Erythroblast (primary cell): ENCODE results near the gene SLC44A3.

Experiments used
- DNase-seq, 2 experiments: peaks; one replicate each; lab custom pipeline; 2025; lab: John Stamatoyannopoulos, UW
- GATA1 ChIP-seq: IDR thresholded peaks from 2 replicates; pipeline ENCODE4 v1.6.1; 2011; ENCODE audit warnings: low read depth, mild to moderate bottlenecking, control low read depth, low read length, moderate library complexity
- POLR2A ChIP-seq: IDR thresholded peaks from 2 replicates; pipeline ENCODE4 v1.6.1; 2011; ENCODE audit warnings: mild to moderate bottlenecking, low read length

SLC44A3 gene, protein sequence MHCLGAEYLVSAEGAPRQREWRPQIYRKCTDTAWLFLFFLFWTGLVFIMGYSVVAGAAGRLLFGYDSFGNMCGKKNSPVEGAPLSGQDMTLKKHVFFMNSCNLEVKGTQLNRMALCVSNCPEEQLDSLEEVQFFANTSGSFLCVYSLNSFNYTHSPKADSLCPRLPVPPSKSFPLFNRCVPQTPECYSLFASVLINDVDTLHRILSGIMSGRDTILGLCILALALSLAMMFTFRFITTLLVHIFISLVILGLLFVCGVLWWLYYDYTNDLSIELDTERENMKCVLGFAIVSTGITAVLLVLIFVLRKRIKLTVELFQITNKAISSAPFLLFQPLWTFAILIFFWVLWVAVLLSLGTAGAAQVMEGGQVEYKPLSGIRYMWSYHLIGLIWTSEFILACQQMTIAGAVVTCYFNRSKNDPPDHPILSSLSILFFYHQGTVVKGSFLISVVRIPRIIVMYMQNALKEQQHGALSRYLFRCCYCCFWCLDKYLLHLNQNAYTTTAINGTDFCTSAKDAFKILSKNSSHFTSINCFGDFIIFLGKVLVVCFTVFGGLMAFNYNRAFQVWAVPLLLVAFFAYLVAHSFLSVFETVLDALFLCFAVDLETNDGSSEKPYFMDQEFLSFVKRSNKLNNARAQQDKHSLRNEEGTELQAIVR

DNA sequence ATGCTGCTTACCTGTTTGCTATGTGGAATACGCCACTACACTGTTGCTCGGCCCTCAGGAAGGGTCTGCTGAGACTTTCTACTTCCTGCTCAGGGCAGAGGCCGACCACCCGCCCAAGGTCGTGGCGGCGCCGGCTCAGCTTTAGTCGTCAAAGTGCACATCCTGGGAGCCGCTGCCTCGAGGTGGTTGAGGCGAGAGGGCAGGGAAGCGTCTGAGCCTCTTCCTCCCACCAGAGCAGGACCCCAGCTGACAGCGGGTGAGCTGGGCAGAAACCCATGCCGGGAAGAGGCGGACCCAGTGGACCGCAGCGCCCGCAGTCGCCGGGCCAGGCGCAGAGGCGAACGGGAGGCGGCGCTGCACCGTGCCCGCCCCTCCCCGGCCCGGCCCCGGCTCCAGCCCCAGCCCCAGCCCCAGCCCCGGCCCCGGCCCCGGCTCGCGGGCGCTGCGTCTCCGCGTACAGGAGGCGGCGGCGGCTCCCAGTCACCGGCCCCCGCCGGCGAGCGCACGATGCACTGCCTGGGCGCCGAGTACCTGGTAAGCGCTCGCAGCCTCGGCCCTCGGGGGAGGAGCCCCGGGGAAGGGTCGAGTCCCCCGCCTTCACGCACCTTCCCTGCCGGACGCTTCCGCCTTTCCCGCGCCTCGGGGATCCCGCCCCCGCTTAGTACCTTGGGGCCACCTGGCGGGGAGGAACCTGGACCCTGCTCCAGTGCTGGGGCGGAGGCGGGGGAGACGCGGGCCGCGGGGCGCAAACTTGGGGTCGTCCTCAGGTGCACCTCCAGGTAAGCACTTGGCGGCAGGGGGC, at the start of gene SLC44A3:
Gene SLC44A3, plus strand, starts transcription at position 413 of the 802 bp plus-strand sequence. Its CDS starts 95 bp downstream, at position 508.
- DNase-seq: peak; percentile 10 to 16
- TF ChIP-seq POLR2A: no peak

DNA sequence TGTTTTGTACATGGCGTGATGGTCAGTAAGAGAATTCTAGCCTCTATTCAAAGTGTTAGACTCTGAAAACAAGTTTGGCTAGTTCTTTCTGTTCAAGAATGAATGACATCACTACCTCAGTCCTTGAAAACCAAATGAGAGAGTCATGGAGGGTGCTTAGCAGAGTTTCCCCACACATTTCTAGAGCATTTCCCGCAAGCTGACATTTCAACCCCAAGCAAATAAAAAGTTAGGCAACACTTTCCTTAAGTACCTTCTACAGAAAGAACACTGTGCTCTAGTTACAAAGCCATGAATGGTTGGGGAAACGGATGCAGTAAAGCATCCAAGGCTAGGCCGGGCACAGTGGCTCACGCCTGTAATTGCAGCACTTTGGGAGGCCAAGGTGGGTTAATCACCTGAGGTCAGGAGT, 47.9 kb upstream of the SLC44A3 start:
- no peak for TF ChIP-seq GATA1
- TF ChIP-seq POLR2A: no peak
- no peak for DNase-seq

DNA sequence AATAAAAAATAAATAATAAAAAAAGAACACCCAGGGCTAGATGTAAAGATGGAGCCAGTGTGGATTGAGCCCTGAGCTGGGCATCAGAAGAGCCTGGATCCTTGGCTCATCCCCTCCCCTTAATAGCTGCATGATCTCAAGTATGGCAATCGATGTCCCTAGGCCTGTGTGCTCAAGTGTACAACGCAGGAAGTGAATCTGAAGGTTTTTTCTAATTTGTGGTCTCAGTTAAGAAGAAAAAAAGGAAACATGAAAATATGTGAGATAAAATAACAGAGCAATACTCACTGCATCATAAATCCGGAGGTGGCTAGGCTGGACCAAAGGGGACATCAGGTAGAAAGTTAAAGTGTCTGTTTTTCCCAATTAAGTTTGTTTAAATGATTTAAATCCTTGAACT, 47.3 kb upstream of the SLC44A3 start:
- DNase-seq: no peak
- TF ChIP-seq GATA1: no peak
- TF ChIP-seq POLR2A: no peak

DNA sequence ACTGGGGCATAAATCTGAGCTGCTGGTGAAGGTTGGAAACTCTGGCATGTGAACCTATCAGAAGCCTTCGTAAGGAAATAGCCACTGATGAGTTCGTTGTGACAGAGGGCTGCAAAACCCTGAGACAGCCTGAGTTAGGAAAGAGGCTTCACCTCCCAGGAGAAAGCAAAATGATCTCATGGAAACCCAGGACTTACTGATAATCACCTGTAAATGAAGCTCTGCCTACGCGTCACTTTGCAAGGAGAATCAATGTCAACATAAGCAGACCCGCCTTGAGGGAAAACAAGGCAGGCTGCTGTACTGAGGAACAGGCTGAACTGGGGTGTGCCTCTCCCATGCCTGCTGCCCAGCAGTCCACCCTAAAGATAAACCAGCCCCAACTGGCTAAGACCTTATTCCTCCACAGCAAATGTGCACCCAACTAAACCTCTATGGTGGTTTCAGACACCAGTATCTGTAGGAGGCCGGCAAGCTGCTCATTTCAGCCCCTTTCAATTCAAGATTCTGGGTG, 46.8 kb upstream of the SLC44A3 start:
- no peak for TF ChIP-seq POLR2A
- TF ChIP-seq GATA1: no peak
- no peak for DNase-seq

DNA sequence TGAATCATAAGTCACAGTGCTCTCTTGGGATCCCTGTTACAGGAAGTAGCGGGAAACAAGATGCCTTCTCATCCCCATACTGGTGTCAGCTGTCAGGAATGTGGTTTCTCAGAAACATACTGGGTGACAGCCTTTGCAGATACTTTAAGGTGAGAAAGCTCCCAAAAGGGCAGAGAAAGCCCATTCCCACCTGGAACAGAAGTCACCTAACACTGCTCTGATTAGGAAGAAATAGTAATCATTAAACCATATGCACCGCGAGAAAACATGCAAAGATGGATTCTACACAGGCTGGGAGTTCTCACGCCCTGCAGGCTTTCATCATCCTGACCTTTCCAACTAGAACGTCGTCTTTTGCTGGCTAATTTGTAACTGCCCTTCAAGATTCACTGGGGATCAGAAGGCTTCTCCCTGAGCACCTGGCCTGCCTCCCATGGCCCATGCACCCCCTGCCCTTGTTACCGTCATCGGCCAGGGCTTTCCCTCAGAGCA, 46.2 kb upstream of the SLC44A3 start:
- DNase-seq: no peak
- TF ChIP-seq POLR2A (no peak), GATA1 (no peak)

DNA sequence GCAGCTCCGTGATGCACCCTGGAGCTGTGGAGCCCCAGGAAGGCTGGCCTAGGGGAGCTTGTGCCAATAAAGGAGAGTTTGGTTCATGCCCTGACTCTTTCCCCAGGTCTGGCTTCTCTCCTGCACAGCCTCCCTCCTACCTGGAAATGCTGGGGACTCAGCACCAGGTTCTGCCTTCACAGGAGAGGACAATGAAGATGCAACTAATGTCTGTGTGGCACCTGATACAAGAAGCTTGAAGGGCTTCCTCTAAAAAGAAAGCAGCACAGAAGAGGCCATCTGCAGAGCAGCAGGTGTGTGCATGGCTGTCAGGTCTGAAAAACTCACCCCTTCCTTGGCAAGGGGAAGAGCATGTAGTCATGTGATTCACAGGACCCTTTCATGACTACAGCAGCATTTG, 43.7 kb upstream of the SLC44A3 start:
- no peak for TF ChIP-seq GATA1
- TF ChIP-seq POLR2A: no peak
- DNase-seq: no peak

DNA sequence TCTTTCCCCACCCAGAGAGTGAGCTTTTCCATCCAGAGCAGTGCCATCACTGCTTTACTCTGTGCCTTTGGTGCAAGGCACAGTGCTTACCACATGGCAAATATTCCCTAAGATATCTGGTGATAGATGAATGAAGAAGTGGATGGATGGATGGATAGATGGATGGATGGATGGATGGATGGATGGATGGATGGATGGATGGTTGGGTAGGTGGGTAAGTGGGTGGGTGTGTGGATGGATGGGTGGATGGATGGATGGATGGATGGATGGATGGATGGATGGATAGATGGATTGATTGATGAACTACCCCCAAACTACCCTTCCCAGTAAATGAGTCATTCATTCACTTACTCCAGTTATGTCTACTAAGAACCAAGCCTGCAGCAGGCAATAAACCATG, 42.9 kb upstream of the SLC44A3 start:
- DNase-seq: no peak
- TF ChIP-seq POLR2A (no peak), GATA1 (no peak)

DNA sequence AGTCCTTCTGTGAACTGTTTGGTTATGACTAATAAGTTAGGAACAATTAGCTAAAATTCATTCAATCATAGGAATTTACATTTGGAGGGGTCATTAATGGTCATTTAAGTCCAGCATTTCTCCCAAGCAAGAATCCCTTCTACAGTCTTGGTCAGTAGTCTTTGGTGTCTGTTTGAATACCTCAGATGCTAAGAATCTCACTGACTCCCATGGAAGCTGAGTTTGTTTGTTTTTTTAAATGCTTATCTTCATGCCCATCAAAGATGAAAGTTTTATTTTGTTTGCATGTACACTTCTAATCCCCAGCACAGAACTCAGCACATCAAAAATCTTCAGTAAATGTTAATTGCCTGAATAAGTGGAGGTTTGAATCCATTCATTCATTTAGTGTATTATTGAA, 41.3 kb upstream of the SLC44A3 start:
- DNase-seq: no peak
- TF ChIP-seq GATA1: no peak
- TF ChIP-seq POLR2A: no peak

DNA sequence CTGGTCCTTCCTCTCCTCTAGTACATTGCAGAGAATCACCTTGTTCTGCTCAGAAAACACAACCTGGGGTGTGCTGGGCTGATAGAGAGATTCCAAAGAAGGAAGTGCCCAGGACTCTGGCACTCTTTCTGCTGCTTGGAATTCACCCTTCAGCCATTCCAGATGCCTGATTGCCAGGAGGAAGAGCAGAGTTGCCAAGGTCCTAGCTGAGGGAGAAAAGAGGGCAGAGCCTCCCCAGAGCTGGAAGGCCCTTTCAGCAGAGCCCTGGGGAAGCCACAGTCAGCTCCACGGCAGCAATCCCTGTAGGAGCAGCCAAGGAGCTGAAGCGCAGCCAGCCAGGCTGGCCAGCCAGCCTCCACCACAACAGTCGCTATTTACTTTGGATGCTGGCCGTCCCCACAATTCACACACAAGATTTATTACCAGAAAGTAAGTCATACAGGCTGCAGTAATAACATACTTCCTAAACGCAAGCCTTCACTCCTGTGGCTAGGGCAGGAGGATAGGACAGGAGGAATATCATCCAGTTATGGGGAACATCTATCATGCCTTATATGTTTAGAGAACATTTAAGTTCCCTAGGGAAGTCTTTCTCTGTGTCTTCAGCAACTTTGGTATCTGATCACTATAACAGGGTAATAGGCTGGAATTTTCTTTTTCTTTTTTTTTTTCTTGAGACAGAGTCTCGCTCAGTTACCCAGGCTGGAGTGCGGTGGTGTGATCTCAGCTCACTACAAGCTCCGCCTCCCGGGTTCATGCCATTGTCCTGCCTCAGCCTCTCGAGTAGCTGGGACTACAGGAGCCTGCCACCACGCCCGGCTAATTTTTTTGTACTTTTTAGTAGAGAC, 36.6 kb upstream of the SLC44A3 start:
- DNase-seq: no peak
- TF ChIP-seq POLR2A: no peak
- TF ChIP-seq GATA1: no peak

DNA sequence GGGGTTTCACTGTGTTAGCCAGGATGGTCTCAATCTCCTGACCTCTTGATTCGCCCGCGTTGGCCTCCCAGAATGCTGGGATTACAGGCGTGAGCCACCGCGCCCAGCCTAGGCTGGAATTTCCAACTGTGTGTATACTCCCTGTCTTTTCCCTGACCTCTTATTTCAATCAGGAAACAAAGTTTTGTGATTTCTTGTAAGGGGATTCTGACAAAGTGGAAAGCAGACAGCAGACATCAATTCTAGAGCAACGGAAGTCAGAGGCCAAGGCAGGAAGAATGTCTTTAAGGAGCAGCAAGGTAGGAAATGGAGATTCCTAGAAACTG, 36.0 kb upstream of the SLC44A3 start:
- no peak for DNase-seq
- TF ChIP-seq GATA1 (no peak), POLR2A (no peak)

DNA sequence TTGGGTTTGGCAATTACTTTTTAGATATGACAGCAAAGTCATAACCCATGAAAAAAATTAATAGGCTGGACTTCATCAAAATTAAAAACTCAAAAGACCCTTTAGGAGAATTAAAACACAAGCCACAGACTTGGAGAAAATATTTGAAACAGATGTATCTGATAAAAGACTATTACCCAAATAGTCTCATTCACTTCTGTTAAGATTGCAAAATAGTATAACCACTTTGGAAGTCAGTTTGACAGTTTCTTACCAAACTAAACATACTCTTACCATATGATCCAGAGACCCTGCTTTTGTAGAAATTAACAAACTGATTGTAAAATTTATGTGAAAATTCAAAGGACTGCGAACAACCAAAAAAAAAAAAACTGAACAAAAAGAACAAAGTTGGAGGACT, 32.5 kb upstream of the SLC44A3 start:
- TF ChIP-seq POLR2A (no peak), GATA1 (no peak)

DNA sequence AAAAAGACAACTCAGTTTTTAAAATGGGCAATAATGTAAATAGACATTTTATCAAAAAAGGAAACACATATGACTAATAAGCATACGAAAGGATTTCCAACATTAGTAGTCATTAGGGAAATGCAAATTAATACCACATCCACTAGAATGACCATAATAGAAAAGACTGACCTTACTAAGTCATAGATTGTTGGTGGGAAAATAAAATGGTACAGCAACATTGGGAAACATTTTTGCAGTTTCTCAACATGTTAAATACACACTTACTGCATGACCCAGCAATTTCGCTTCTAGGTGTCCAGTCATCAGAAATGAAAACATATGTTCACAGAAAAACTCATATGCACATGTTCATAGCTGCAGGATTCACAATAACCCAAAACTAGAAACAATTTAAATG, 29.9 kb upstream of the SLC44A3 start:
- DNase-seq: no peak
- TF ChIP-seq POLR2A: no peak
- TF ChIP-seq GATA1: no peak

More for the DNA sequence above, 32.5 kb upstream of the SLC44A3 start:
- DNase-seq: no peak

DNA sequence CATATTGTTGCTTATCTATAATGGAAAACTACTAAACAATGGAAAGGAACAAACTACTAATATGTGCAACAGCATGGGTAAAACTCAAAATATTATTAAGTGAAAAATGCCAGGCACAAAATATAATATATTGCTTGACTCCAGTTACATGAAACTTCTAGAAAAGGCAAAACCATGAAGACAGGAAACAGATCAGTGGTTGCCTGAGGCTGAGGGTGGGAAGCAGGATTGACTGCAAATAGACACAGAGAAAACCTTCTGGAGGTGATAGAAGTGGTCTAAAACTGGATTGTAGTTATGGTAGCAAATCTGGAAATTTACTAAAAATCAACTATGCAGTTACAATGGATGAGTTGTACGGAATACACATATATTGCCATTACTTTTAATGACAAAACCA, 29.5 kb upstream of the SLC44A3 start:
- no peak for DNase-seq

More for the DNA sequence above, 29.5 kb upstream of the SLC44A3 start:
- TF ChIP-seq POLR2A (no peak), GATA1 (no peak)
